ENCODE measurements around the gene QPRT.

DNA sequence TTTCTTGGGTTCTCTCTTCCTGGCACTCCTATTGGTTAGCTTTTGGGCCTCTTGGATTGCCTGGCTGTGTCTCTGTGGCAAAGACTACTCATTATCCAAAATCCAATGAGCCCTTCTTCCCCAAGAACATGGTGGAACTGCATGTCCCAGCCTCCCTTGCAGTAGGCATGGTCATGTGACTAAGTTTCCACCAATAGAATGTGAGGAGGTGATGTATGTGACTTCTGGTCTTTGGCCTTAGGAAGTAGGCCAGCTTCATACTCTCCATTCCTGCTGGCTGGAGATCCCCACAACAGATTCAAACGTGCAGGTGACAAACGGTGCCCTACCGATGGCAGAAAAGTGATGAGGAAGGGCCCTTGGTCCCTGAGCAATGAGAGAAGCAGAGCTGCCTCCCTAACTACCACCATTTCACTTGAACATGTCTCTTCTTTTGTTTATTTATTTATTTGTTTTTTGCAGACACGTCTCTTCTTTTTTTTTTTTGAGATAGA, 33.2 kb upstream of the QPRT start:
- no peak for TF ChIP-seq CTCF (CRISPR knock-in tag; IDR thresholded peaks at IDR 0.05)
- TF ChIP-seq, protein P1, sequence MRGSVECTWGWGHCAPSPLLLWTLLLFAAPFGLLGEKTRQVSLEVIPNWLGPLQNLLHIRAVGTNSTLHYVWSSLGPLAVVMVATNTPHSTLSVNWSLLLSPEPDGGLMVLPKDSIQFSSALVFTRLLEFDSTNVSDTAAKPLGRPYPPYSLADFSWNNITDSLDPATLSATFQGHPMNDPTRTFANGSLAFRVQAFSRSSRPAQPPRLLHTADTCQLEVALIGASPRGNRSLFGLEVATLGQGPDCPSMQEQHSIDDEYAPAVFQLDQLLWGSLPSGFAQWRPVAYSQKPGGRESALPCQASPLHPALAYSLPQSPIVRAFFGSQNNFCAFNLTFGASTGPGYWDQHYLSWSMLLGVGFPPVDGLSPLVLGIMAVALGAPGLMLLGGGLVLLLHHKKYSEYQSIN (CRISPR knock-in tag; IDR thresholded peaks at IDR 0.05; ENCODE audit: borderline replicate concordance) = no peak
- TF ChIP-seq ZNF136 (CRISPR knock-in tag; IDR thresholded peaks at IDR 0.05; ENCODE audit: low read depth) = no peak
- TF ChIP-seq ZNF367 (CRISPR knock-in tag; IDR thresholded peaks at IDR 0.05; ENCODE audit: borderline replicate concordance) = no peak
- TF ChIP-seq, protein P2, sequence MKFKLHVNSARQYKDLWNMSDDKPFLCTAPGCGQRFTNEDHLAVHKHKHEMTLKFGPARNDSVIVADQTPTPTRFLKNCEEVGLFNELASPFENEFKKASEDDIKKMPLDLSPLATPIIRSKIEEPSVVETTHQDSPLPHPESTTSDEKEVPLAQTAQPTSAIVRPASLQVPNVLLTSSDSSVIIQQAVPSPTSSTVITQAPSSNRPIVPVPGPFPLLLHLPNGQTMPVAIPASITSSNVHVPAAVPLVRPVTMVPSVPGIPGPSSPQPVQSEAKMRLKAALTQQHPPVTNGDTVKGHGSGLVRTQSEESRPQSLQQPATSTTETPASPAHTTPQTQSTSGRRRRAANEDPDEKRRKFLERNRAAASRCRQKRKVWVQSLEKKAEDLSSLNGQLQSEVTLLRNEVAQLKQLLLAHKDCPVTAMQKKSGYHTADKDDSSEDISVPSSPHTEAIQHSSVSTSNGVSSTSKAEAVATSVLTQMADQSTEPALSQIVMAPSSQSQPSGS (CRISPR knock-in tag; IDR thresholded peaks at IDR 0.05) = peak; percentile 73
- TF ChIP-seq, protein P3, sequence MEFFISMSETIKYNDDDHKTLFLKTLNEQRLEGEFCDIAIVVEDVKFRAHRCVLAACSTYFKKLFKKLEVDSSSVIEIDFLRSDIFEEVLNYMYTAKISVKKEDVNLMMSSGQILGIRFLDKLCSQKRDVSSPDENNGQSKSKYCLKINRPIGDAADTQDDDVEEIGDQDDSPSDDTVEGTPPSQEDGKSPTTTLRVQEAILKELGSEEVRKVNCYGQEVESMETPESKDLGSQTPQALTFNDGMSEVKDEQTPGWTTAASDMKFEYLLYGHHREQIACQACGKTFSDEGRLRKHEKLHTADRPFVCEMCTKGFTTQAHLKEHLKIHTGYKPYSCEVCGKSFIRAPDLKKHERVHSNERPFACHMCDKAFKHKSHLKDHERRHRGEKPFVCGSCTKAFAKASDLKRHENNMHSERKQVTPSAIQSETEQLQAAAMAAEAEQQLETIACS (CRISPR knock-in tag; IDR thresholded peaks at IDR 0.05) = no peak
- no peak for TF ChIP-seq ZNF264 (CRISPR knock-in tag; IDR thresholded peaks at IDR 0.05)
- TF ChIP-seq ZBTB21 (CRISPR knock-in tag; IDR thresholded peaks at IDR 0.05) = no peak
- no peak for TF ChIP-seq ZFP36 (IDR thresholded peaks at IDR 0.05; ENCODE audit: borderline replicate concordance, low read depth, low read length, partially characterized antibody)
- no peak for TF ChIP-seq SRSF1 (optimal IDR thresholded peaks at IDR 0.05; ENCODE audit: low read depth, low read length)
- 0 out of 2 replicates have a peak, but pooled peaks have one; percentile 48 for TF ChIP-seq SMAD3 (CRISPR knock-in tag; IDR thresholded peaks at IDR 0.05)
